Activated T-helper 17 cell treated with anti-CD3 and anti-CD28 coated beads, Interleukin-2, amount 50 U/mL, for 72 hours (primary cell): Measurements from ENCODE around the gene TPRN. TPM values are rescaled to one million over a fixed set of nuclear protein-coding genes. Genes with fewer than 3 reads are reported as not detected.

Source experiments
- ATAC-seq: fragments of 150-1000 bp; cut with Tn5 transposase; replicated peaks from 2 replicates; pipeline ENCODE4 v1.10.0; 2021; ENCODE audit warnings: mild to moderate bottlenecking, moderate library complexity
- H3K27ac Mint-ChIP-seq: one replicate; pipeline ENCODE4 v1.8.0; 2022; ENCODE audit warnings: mixed read lengths
- H3K27me3 Mint-ChIP-seq: one replicate; pipeline ENCODE4 v1.8.0; 2022; ENCODE audit warnings: mixed read lengths
- H3K36me3 Mint-ChIP-seq: one replicate; pipeline ENCODE4 v1.8.0; 2022; ENCODE audit warnings: low read depth, mild to moderate bottlenecking, mixed read lengths
- H3K4me1 Mint-ChIP-seq: one replicate; pipeline ENCODE4 v1.8.0; 2022; ENCODE audit warnings: mixed read lengths
- H3K4me3 Mint-ChIP-seq: one replicate; pipeline ENCODE4 v1.8.0; 2022; ENCODE audit warnings: mild to moderate bottlenecking, mixed read lengths
- H3K9me3 Mint-ChIP-seq: one replicate; pipeline ENCODE4 v1.8.0; 2022; ENCODE audit warnings: mixed read lengths
- total RNA-seq, 2 donors: library from RNA; stranded (reverse); gene quantifications; one replicate each; pipeline ENCODE4 v1.2.3, GENCODE V29; 2022

TPRN gene
- total RNA-seq, 2 donors from 2014 or later = 5.5 to 9.4 TPM

- Mint-ChIP-seq H3K4me1 (no peaks in the 10 kb centered on the region), H3K27ac (no peak overlapping the region), H3K9me3 (no peaks in the 10 kb centered on the region), H3K27me3 (peaks cover 8% of the 10 kb centered on the region), H3K36me3 (no peaks in the 10 kb centered on the region), H3K4me3 (no peak overlapping the region)
- no peak for ATAC-seq
Measured at GRCh38 chr9:137170486-137171148, 29.9 kb downstream of the TPRN start.

- H3K36me3 Mint-ChIP-seq = no peaks in the 10 kb centered on the region
- H3K4me3 Mint-ChIP-seq = no peak within 1 kb of the TSS
- no peak within 1 kb of the TSS for H3K27ac Mint-ChIP-seq
- H3K9me3 Mint-ChIP-seq = no peaks in the 10 kb centered on the region
- H3K4me1 Mint-ChIP-seq = no peaks in the 10 kb centered on the region
- peaks cover 10% of the 10 kb centered on the region for H3K27me3 Mint-ChIP-seq
- ATAC-seq = no peak
Measured at GRCh38 chr9:137169896-137170358, 30.6 kb downstream of the TPRN start, which contains the start of gene LRRC26. Gene LRRC26 (minus strand): TSS chr9:137170051. CDS start chr9:137169943, 108 bp downstream.

- peak; percentile 14 for ATAC-seq
- Mint-ChIP-seq H3K27me3 (peaks cover 10% of the 10 kb centered on the region), H3K4me1 (no peaks in the 10 kb centered on the region), H3K9me3 (no peaks in the 10 kb centered on the region), H3K27ac (no peak overlapping the region), H3K36me3 (no peaks in the 10 kb centered on the region), H3K4me3 (no peak overlapping the region)
Measured at GRCh38 chr9:137168904-137169856, 31.4 kb downstream of the TPRN start.

- no peaks in the 10 kb centered on the region for H3K4me1 Mint-ChIP-seq
- peaks cover 10% of the 10 kb centered on the region for H3K27me3 Mint-ChIP-seq
- H3K27ac Mint-ChIP-seq = no peak overlapping the region
- no peaks in the 10 kb centered on the region for H3K9me3 Mint-ChIP-seq
- no peaks in the 10 kb centered on the region for H3K36me3 Mint-ChIP-seq
- no peak overlapping the region for H3K4me3 Mint-ChIP-seq
- ATAC-seq = peak; percentile 9
Measured at GRCh38 chr9:137168573-137168903, 32.0 kb downstream of the TPRN start.

- no peaks in the 10 kb centered on the region for H3K36me3 Mint-ChIP-seq
- peaks cover 13% of the 10 kb centered on the region for H3K27me3 Mint-ChIP-seq
- no peak overlapping the region for H3K4me3 Mint-ChIP-seq
- no peak overlapping the region for H3K27ac Mint-ChIP-seq
- no peak for ATAC-seq
- no peaks in the 10 kb centered on the region for H3K9me3 Mint-ChIP-seq
- H3K4me1 Mint-ChIP-seq = no peaks in the 10 kb centered on the region
Measured at GRCh38 chr9:137167747-137168572, 32.6 kb downstream of the TPRN start.

- H3K36me3 Mint-ChIP-seq = no peaks in the 10 kb centered on the region
- no peak overlapping the region for H3K4me3 Mint-ChIP-seq
- H3K27me3 Mint-ChIP-seq = peaks cover 13% of the 10 kb centered on the region
- H3K4me1 Mint-ChIP-seq = no peaks in the 10 kb centered on the region
- no peak for ATAC-seq
- H3K27ac Mint-ChIP-seq = no peak overlapping the region
- H3K9me3 Mint-ChIP-seq = no peaks in the 10 kb centered on the region
Measured at GRCh38 chr9:137167277-137167746, 33.2 kb downstream of the TPRN start.

- no peaks in the 10 kb centered on the region for H3K9me3 Mint-ChIP-seq
- peak overlapping the region; percentile 17 for H3K4me3 Mint-ChIP-seq
- no peaks in the 10 kb centered on the region for H3K36me3 Mint-ChIP-seq
- ATAC-seq = no peak
- no peaks in the 10 kb centered on the region for H3K4me1 Mint-ChIP-seq
- no peak overlapping the region for H3K27ac Mint-ChIP-seq
- H3K27me3 Mint-ChIP-seq = peaks cover 13% of the 10 kb centered on the region
Measured at GRCh38 chr9:137166380-137167229, 33.9 kb downstream of the TPRN start.

GRCh38 chr9:137165250-137165836, 35.2 kb downstream of the TPRN start:
- ATAC-seq = no peak
- Mint-ChIP-seq H3K27me3 (peaks cover 10% of the 10 kb centered on the region), H3K4me1 (no peaks in the 10 kb centered on the region), H3K9me3 (no peaks in the 10 kb centered on the region), H3K36me3 (no peaks in the 10 kb centered on the region), H3K4me3 (no peak overlapping the region), H3K27ac (no peak overlapping the region)

- Mint-ChIP-seq H3K27me3 (peaks cover 13% of the 10 kb centered on the region), H3K9me3 (no peaks in the 10 kb centered on the region), H3K36me3 (no peaks in the 10 kb centered on the region), H3K4me1 (no peaks in the 10 kb centered on the region), H3K4me3 (no peak overlapping the region), H3K27ac (no peak overlapping the region)
- ATAC-seq = no peak
Measured at GRCh38 chr9:137164370-137165249, 35.9 kb downstream of the TPRN start.

GRCh38 chr9:137163805-137164204, 36.7 kb downstream of the TPRN start:
- Mint-ChIP-seq H3K27ac (no peak overlapping the region), H3K36me3 (no peaks in the 10 kb centered on the region), H3K4me1 (peaks cover 5% of the 10 kb centered on the region), H3K4me3 (peak overlapping the region; percentile 19), H3K9me3 (no peaks in the 10 kb centered on the region), H3K27me3 (peaks cover 20% of the 10 kb centered on the region)
- no peak for ATAC-seq

- Mint-ChIP-seq H3K36me3 (no peaks in the 10 kb centered on the region), H3K9me3 (no peaks in the 10 kb centered on the region)
- ATAC-seq = no peak
Measured at GRCh38 chr9:137163365-137163715, 37.2 kb downstream of the TPRN start.

GRCh38 chr9:137162505-137163364, 37.8 kb downstream of the TPRN start:
- Mint-ChIP-seq H3K27me3 (peaks cover 25% of the 10 kb centered on the region), H3K4me3 (no peak overlapping the region)
- no peak for ATAC-seq

More at GRCh38 chr9:137163365-137163715, 37.2 kb downstream of the TPRN start:
- Mint-ChIP-seq H3K27me3 (peaks cover 20% of the 10 kb centered on the region), H3K4me3 (peak overlapping the region; percentile 19), H3K27ac (no peak overlapping the region), H3K4me1 (peaks cover 5% of the 10 kb centered on the region)

More at GRCh38 chr9:137162505-137163364, 37.8 kb downstream of the TPRN start:
- Mint-ChIP-seq H3K36me3 (no peaks in the 10 kb centered on the region), H3K4me1 (peaks cover 5% of the 10 kb centered on the region), H3K27ac (no peak overlapping the region), H3K9me3 (no peaks in the 10 kb centered on the region)
